Stimulated activated naive B cell treated with anti-CD40 and anti-IgM and Interleukin-4, amounts not matched to agents 10 μg/mL and 1 μg/mL and 100 μg/mL, for 72 hours (primary cell): Measurements from ENCODE around the gene HBG1.
A peak's percentile ranks its signal among the peaks of the same experiment; 100 is the strongest.

Source experiments
- ATAC-seq, 2 donors: fragments of 150-1000 bp; cut with Tn5 transposase; replicated peaks; 2 replicates each; pipeline ENCODE4 v1.10.0; 2021; ENCODE audit warnings: moderate library complexity in 1 of 2
- DNase-seq: peaks from one replicate; pipeline ENCODE4 v3.0.0; 2021
- H3K27ac Mint-ChIP-seq: one replicate; pipeline ENCODE4 v1.8.0; 2022; ENCODE audit warnings: mild to moderate bottlenecking, mixed read lengths
- H3K27me3 Mint-ChIP-seq, 2 donors: one replicate each; pipeline ENCODE4 v1.8.0; 2022; ENCODE audit warnings: mixed read lengths in 2 of 2
- H3K36me3 Mint-ChIP-seq, 2 donors: one replicate each; pipeline ENCODE4 v1.8.0; 2022; ENCODE audit warnings: mixed read lengths in 2 of 2, mild to moderate bottlenecking in 1 of 2
- H3K4me1 Mint-ChIP-seq, 2 donors: one replicate each; pipeline ENCODE4 v1.8.0; 2022; ENCODE audit warnings: mixed read lengths in 2 of 2, mild to moderate bottlenecking in 1 of 2
- H3K4me3 Mint-ChIP-seq, 2 donors: one replicate each; pipeline ENCODE4 v1.8.0; 2022; ENCODE audit warnings: mild to moderate bottlenecking in 2 of 2, mixed read lengths in 2 of 2, moderate library complexity in 1 of 2
- H3K9me3 Mint-ChIP-seq, 2 donors: one replicate each; pipeline ENCODE4 v1.8.0; 2022; ENCODE audit warnings: mixed read lengths in 2 of 2, mild to moderate bottlenecking in 1 of 2

Gene HBG1

DNA sequence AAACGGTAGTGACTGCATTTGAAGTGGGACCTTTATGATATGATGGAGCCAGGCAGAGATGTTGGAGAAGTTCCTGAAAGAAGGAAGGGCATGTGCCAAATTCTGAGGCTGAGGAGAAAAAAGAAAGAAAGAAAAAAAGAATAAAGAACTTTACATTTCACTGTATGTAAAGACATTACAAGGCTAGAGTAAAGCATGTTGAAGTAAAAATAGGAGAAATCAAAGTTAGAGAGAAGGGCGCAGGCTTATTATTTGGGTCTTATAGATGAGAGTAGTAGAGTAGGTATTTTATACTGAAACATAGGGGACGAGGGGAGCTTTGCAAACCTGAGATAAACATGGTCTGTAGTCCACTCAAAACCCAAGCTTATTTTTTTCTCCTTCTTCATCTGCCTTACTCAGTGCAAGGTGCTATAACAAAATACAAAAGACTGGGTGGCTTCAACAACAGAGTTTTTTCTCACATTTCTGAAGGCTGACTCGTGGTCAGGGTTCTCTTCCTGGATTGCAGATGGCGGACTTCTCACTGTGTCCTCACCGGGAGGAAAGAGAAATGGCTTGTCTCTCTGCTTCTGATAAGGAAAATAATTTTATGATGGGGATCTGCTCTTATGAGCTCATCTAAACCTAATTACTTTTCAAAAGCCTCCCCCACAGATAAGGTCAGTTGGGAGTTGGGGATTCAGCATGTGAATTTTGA, 2.7 kb downstream of the HBG1 start:
- ATAC-seq = no peak
- no peak overlapping the region for H3K4me3 Mint-ChIP-seq
- no peak for DNase-seq
- no peaks in the 10 kb centered on the region for H3K9me3 Mint-ChIP-seq
- no peaks in the 10 kb centered on the region for H3K4me1 Mint-ChIP-seq
- peaks cover 0 to 4% of the 10 kb centered on the region in 2 donors for H3K27me3 Mint-ChIP-seq
- H3K27ac Mint-ChIP-seq = no peak overlapping the region
- no peaks in the 10 kb centered on the region for H3K36me3 Mint-ChIP-seq

DNA sequence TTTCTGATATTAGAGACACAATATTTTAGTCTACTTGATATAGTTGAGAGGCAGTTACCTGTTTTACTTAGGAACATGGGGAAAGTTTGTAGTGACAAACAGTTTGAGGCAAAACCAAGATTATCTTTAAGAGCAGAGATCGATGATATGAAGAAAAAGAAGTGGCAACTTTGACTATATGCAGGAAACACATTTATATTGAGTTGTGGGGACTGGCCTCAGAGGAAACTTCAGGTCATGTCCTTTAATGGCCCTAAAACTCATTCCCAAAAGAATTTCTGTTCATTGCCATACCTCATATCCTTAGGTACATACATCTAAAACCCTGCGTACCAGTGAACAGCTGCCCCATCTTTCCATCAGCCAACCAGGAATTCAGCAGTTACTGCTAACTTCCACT, 4.5 kb downstream of the HBG1 start:
- H3K36me3 Mint-ChIP-seq = no peaks in the 10 kb centered on the region
- DNase-seq (no peak), ATAC-seq (no peak)
- no peak overlapping the region for H3K4me3 Mint-ChIP-seq
- no peaks in the 10 kb centered on the region for H3K4me1 Mint-ChIP-seq
- H3K27ac Mint-ChIP-seq = no peak overlapping the region
- no peaks in the 10 kb centered on the region for H3K9me3 Mint-ChIP-seq
- peaks cover 0 to 4% of the 10 kb centered on the region in 2 donors for H3K27me3 Mint-ChIP-seq

DNA sequence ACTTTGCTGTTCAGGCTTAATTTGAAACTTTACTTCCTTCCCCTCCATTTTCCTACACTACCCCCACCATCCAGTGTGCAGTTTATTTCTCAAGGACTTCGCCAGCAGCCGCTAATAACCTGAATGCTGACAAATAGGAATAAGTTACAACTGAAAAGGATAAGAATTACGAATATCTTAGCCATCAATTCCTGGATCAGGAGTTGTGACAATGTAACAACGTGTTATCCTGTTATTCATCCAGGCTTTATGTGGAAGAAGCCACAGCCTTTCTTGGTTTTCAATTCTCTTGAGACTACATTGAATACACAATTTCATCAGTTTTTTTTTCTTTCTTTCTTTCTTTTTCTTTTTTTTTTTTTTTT, 5.9 kb downstream of the HBG1 start:
- Mint-ChIP-seq H3K4me1 (no peaks in the 10 kb centered on the region), H3K4me3 (no peak overlapping the region), H3K27ac (no peak overlapping the region), H3K36me3 (no peaks in the 10 kb centered on the region), H3K27me3 (peaks cover 0 to 4% of the 10 kb centered on the region in 2 donors), H3K9me3 (no peaks in the 10 kb centered on the region)
- ATAC-seq = no peak
- DNase-seq = no peak

DNA sequence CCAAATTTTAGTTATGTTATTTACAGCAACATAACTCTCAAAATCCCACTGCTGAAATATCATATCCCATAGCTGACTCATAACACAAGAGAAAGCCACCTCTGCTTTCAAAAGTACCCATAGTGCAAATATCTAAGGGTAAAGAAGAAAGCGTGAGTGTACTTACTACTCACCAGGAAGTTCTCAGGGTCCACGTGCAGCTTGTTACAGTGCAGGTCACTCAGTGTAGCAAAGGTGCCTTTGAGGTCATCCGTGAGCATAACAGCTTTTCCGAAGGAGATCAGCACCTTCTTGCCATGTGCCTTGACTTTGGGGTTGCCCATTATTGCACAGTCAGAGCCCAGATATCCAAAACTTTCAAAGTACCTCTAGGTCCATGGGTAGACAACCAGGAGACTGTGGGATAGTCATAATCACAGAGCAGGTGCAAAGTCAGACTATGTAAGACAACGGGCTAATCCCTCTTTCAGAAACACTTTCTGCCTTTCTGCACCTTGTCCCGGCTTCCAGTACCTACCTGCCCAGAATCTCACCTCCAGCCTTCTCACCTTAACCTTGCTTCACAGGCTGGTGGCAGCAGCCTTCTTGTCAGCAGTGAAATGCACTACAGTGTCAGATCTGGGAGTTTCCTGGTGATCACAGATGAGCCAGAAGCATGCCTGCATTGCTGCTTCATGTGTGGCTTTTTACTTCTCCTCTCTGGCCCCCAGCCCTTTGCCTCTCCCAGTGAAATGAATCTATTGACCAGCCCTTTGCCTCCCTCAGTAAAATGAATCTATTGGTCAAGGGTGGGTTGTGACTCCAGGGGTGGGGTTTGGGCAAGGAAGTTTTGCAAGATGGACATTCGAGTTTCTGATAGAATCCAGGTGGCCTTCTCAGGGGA, 6.5 kb downstream of the HBG1 start:
- H3K27me3 Mint-ChIP-seq = peaks cover 0 to 9% of the 10 kb centered on the region in 2 donors
- H3K36me3 Mint-ChIP-seq = no peaks in the 10 kb centered on the region
- H3K4me1 Mint-ChIP-seq = no peaks in the 10 kb centered on the region
- H3K4me3 Mint-ChIP-seq = no peak overlapping the region
- H3K27ac Mint-ChIP-seq = no peak overlapping the region
- H3K9me3 Mint-ChIP-seq = no peaks in the 10 kb centered on the region
- DNase-seq (no peak), ATAC-seq (no peak)

DNA sequence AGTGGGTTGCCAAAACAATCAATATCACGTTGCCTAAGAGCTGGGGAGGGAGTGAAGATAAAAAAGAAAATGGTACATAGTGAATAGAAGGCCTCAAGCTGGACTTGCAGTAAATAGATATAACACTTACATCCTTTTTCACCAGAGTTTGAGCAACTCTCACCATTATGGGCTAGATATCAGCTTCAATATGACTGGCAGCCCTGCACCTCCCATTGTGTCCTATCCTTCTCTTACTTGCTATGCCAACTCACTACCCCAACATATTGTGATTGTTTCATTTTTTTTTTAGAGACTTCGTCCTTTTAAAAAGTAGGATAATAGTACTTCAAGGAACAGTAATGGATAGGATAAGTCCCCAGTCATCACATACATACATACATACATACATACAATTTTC, 7.4 kb downstream of the HBG1 start:
- no peaks in the 10 kb centered on the region for H3K9me3 Mint-ChIP-seq

DNA sequence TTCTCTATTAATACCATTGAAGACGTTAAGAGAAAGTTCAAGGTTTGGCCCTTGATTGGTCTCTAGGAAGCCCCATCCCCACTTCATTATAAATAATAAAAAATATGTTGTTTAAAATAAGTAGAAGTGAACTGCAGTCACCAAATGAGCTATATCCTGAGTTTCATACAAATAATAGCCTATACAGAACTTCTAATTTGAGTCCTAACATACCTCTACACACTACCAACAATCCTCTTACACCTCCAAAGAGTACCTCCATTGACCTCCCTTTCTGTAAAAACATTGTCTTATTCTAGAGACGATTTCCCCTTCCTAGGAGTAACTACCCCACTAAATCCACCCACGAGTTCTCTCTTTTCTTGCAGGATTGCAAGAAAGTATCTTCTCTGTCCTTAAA, 8.2 kb downstream of the HBG1 start:
- DNase-seq (no peak), ATAC-seq (no peak)
- Mint-ChIP-seq H3K4me1 (no peaks in the 10 kb centered on the region), H3K9me3 (no peaks in the 10 kb centered on the region), H3K27me3 (peaks cover 0 to 9% of the 10 kb centered on the region in 2 donors), H3K27ac (no peak overlapping the region), H3K36me3 (no peaks in the 10 kb centered on the region), H3K4me3 (no peak overlapping the region)

More for the DNA sequence above, 7.4 kb downstream of the HBG1 start:
- no peaks in the 10 kb centered on the region for H3K4me1 Mint-ChIP-seq
- DNase-seq = no peak
- ATAC-seq = no peak
- no peaks in the 10 kb centered on the region for H3K36me3 Mint-ChIP-seq
- H3K27me3 Mint-ChIP-seq = peaks cover 0 to 9% of the 10 kb centered on the region in 2 donors
- H3K27ac Mint-ChIP-seq = no peak overlapping the region
- no peak overlapping the region for H3K4me3 Mint-ChIP-seq

DNA sequence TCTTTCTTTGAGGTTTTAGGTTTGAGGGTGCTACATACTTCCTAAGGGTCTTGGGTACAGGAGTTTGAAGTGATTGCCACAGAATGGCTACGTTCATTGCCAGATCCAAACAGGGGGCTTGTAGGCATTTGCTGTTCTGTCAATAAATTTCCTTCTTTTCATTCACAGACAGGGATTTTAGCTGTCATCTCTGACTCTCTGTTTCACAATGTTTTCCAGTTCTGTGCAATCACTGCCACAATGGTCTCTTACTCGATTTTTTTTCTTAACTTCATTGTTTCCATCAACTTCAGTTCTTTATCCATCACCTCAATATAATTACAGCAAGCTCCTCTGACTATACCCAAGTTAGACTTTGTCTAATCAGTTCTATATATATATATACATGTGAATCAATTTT, 9.2 kb downstream of the HBG1 start:
- Mint-ChIP-seq H3K4me3 (no peak overlapping the region), H3K36me3 (no peaks in the 10 kb centered on the region), H3K27me3 (peaks cover 0 to 9% of the 10 kb centered on the region in 2 donors), H3K4me1 (no peaks in the 10 kb centered on the region), H3K27ac (no peak overlapping the region), H3K9me3 (no peaks in the 10 kb centered on the region)
- DNase-seq = no peak
- no peak for ATAC-seq

DNA sequence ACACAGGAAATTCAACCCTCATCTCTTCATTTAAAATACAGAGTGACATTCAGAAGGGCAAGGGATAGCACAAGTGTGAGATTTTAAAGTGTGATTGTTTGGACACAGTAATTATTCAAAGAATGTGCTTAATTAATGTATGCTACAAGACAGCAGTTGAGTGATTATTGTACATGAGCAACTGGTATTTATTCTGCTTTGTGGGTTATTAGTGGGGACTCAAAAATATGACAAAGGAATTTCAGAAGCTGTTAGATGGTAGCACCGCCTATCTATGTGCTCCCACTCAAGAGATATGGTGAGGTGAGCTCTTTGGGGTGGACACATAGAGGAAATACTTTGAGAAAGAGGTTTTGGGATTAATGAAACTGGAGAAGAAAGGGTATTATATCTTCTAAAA, 9.6 kb downstream of the HBG1 start:
- no peak for DNase-seq
- no peaks in the 10 kb centered on the region for H3K36me3 Mint-ChIP-seq
- peaks cover 0 to 9% of the 10 kb centered on the region in 2 donors for H3K27me3 Mint-ChIP-seq
- H3K27ac Mint-ChIP-seq = no peak overlapping the region
- H3K4me3 Mint-ChIP-seq = no peak overlapping the region
- H3K4me1 Mint-ChIP-seq = no peaks in the 10 kb centered on the region
- no peaks in the 10 kb centered on the region for H3K9me3 Mint-ChIP-seq
- ATAC-seq = no peak

DNA sequence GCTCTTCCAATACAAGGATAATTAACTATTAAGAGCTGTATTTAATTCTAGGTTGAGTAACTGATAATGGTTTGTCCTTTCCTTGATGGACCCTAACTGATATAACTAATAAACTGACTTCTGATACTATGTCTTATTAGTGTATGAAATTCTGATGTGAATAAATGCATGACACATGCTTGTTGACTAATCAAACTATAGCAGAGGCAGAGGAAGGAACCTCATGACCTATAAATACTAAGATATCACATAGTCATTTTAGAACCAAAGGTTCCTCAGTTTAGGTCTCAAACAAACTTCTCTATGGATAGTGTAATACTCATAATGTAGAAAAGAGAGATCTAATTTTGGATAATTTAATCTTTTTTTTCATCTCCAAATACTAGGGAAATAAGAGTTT, 10.6 kb downstream of the HBG1 start:
- Mint-ChIP-seq H3K27me3 (peaks cover 0 to 5% of the 10 kb centered on the region in 2 donors), H3K9me3 (no peaks in the 10 kb centered on the region), H3K27ac (no peak overlapping the region), H3K4me3 (no peak overlapping the region), H3K4me1 (peaks cover 5 to 6% of the 10 kb centered on the region in 2 donors), H3K36me3 (no peaks in the 10 kb centered on the region)
- DNase-seq (no peak), ATAC-seq (no peak)

DNA sequence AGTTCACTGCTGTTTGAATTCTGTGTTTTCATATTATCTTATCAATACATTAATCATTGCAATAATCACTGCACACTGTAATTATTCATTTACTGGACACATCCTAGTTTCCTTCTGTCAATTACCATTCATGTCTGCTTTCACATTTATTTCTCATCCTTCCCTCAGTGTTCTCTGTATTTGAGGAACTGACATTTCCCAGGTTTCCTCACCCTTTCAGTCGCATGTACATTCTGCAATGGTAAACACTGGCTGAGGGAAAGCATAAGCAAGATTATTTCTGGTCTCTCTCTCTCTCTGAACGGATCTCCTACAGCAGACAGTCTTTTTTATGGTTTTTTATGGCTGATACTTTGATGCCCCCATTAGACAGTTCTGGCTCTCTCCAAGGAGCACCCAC, 11.2 kb downstream of the HBG1 start:
- Mint-ChIP-seq H3K9me3 (no peaks in the 10 kb centered on the region), H3K4me3 (no peak overlapping the region), H3K27me3 (peaks cover 0 to 5% of the 10 kb centered on the region in 2 donors), H3K27ac (no peak overlapping the region), H3K36me3 (no peaks in the 10 kb centered on the region), H3K4me1 (peaks cover 5 to 8% of the 10 kb centered on the region in 2 donors)
- ATAC-seq = no peak
- DNase-seq = no peak

DNA sequence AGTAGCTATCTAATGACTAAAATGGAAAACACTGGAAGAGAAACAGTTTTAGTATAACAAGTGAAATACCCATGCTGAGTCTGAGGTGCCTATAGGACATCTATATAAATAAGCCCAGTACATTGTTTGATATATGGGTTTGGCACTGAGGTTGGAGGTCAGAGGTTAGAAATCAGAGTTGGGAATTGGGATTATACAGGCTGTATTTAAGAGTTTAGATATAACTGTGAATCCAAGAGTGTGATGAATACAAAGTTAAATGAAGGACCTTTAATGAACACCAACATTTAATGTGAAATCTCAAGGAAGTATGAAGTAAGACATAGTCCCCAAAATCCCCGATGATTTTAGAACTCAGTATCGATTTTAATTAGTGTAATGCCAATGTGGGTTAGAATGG, 12.2 kb downstream of the HBG1 start:
- Mint-ChIP-seq H3K36me3 (no peaks in the 10 kb centered on the region), H3K27me3 (peaks cover 0 to 5% of the 10 kb centered on the region in 2 donors), H3K9me3 (no peaks in the 10 kb centered on the region), H3K4me1 (peaks cover 5 to 8% of the 10 kb centered on the region in 2 donors), H3K4me3 (no peak overlapping the region), H3K27ac (no peak overlapping the region)
- ATAC-seq (no peak), DNase-seq (no peak)

DNA sequence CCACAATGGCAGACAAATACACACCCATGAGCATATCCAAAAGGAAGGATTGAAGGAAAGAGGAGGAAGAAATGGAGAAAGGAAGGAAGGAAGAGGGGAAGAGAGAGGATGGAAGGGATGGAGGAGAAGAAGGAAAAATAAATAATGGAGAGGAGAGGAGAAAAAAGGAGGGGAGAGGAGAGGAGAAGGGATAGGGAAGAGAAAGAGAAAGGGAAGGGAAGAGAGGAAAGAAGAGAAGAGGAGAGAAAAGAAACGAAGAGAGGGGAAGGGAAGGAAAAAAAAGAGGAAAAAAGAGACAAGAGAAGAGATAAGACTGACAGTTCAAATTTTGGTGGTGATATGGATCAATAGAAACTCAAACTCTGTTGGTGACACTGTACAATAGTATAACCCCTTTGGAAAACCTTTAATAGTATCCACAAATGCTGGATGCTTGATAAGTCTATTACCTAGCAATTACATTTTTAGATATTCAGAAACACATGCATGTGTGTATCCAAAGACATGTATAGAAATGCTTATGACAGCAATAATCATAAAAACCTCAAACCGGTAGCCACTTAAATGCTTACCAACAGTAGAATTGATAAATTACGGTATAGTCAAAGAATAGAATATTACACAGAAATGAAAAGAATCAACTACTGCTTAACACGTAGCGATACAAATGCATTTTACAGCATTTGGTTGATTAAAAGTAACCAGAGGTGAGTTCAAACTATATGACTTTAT, 14.1 kb downstream of the HBG1 start:
- peaks cover 0 to 5% of the 10 kb centered on the region in 2 donors for H3K27me3 Mint-ChIP-seq
- peaks cover 5 to 8% of the 10 kb centered on the region in 2 donors for H3K4me1 Mint-ChIP-seq
- H3K4me3 Mint-ChIP-seq = no peak overlapping the region
- no peaks in the 10 kb centered on the region for H3K36me3 Mint-ChIP-seq
- ATAC-seq (no peak), DNase-seq (no peak)
- H3K9me3 Mint-ChIP-seq = no peaks in the 10 kb centered on the region
- H3K27ac Mint-ChIP-seq = no peak overlapping the region

DNA sequence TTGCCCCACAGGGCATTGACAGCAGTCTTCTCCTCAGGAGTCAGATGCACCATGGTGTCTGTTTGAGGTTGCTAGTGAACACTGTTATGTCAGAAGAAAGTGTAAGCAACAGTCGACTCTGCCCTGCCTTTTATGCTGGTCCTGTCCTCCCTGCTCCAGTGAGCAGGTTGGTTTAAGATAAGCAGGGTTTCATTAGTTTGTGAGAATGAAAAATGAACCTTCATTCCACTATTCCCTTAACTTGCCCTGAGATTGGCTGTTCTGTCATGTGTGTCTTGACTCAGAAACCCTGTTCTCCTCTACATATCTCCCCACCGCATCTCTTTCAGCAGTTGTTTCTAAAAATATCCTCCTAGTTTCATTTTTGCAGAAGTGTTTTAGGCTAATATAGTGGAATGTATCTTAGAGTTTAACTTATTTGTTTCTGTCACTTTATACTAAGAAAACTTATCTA, 15.2 kb downstream of the HBG1 start, which contains the start of gene HBD:
Gene HBD, minus strand, starts transcription at position 103 of the 454 bp plus-strand sequence. Its CDS starts 50 bp downstream, at position 53.
- H3K4me1 Mint-ChIP-seq = peaks cover 5 to 8% of the 10 kb centered on the region in 2 donors
- H3K27me3 Mint-ChIP-seq = peaks cover 0 to 5% of the 10 kb centered on the region in 2 donors
- no peaks in the 10 kb centered on the region for H3K36me3 Mint-ChIP-seq
- H3K4me3 Mint-ChIP-seq = no peak within 1 kb of the TSS
- H3K9me3 Mint-ChIP-seq = no peaks in the 10 kb centered on the region
- no peak within 1 kb of the TSS for H3K27ac Mint-ChIP-seq
- peak in 1 of 2 donors; percentile 31 for ATAC-seq
- DNase-seq = no peak

DNA sequence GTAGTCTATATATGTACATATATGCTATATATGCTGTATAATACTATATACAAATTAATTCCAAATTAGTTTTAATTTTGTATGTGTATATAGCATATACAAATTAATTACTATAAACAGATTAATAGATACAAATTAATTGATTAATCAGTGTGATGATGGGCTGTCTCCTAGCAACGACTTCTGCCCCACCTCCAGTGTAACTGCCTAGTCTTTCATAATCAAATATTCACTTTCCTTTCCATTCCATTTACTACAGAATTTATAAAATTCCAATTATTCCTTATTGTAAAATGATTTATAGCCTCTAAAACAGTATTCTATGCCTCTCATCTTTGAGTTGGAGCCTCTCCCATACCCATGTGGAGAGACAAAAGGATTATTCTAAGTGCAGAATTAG, 16.4 kb downstream of the HBG1 start:
- DNase-seq (no peak), ATAC-seq (no peak)
- no peaks in the 10 kb centered on the region for H3K36me3 Mint-ChIP-seq
- H3K27ac Mint-ChIP-seq = no peak overlapping the region
- no peaks in the 10 kb centered on the region for H3K9me3 Mint-ChIP-seq
- H3K27me3 Mint-ChIP-seq = peaks cover 0 to under 1% of the 10 kb centered on the region in 2 donors
- H3K4me1 Mint-ChIP-seq = peaks cover 5 to 8% of the 10 kb centered on the region in 2 donors
- H3K4me3 Mint-ChIP-seq = no peak overlapping the region
